ENCODE measurements around the gene UFSP1. TPM values are rescaled to one million over a fixed set of nuclear protein-coding genes. Genes with fewer than 3 reads are reported as not detected.
"Not testable (repeated sequence)": the region's sequence is repeated elsewhere in the genome, so short reads cannot be mapped to it uniquely, and the experiment has no call there.

The UFSP1 gene
- total RNA-seq, 6 donors from 2014 or later: 0.55 to 8.5 (median 4.8) TPM; not detected in 1

- TF ChIP-seq POLR2A (IDR thresholded peaks at IDR 0.05) (no peak), POLR2AphosphoS5 (IDR thresholded peaks at IDR 0.05) (no peak), EP300 (IDR thresholded peaks at IDR 0.05) (no peak), CTCF (IDR thresholded peaks at IDR 0.05) (no peak)
- no peak for ATAC-seq (ENCODE audit: low FRiP score in 2 of 2)
- Histone ChIP-seq H3K27ac (no peak overlapping the region), H3K9me3 (no peaks in the 10 kb centered on the region), H3K4me1 (peaks cover 10 to 23% (median 15%) of the 10 kb centered on the region in 4 donors), H3K27me3 (no peaks in the 10 kb centered on the region), H3K36me3 (peaks cover 0 to 46% (median 26%) of the 10 kb centered on the region in 4 donors), H3K4me3 (no peak overlapping the region)
- WGBS, 2 donors: 93 to 98% methylated on average over 6 to 16 of the region's 16 CpGs
- DNase-seq: no peak
These were observed 32.6 kb downstream of the UFSP1 start for GRCh38 chr7:100856871-100857282.

GRCh38 chr7:100855515-100855914 is 34.0 kb downstream of the UFSP1 start:
- DNase-seq (no peak), ATAC-seq (ENCODE audit: low FRiP score in 2 of 2) (no peak)
- WGBS, 2 donors: 94% methylated on average over 10 of the region's 10 CpGs
- Histone ChIP-seq H3K4me3 (no peak overlapping the region), H3K27me3 (no peaks in the 10 kb centered on the region), H3K27ac (no peak overlapping the region), H3K36me3 (peaks cover 0 to 32% (median 13%) of the 10 kb centered on the region in 4 donors), H3K4me1 (peaks cover 12 to 25% (median 18%) of the 10 kb centered on the region in 4 donors), H3K9me3 (no peaks in the 10 kb centered on the region)
- TF ChIP-seq POLR2AphosphoS5 (IDR thresholded peaks at IDR 0.05) (no peak), CTCF (IDR thresholded peaks at IDR 0.05) (no peak), EP300 (IDR thresholded peaks at IDR 0.05) (no peak), POLR2A (IDR thresholded peaks at IDR 0.05) (no peak)

- peaks cover 0 to 26% (median 7%) of the 10 kb centered on the region in 4 donors for H3K36me3 ChIP-seq
- ATAC-seq (ENCODE audit: low FRiP score in 2 of 2); DNase-seq; H3K9me3 ChIP-seq; H3K27me3 ChIP-seq; H3K27ac ChIP-seq; H3K4me3 ChIP-seq: not testable (repeated sequence)
- WGBS, 2 donors: 92 to 94% methylated on average over 9 of the region's 9 CpGs
- H3K4me1 ChIP-seq: peaks cover 12 to 25% (median 18%) of the 10 kb centered on the region in 4 donors
These were observed 34.6 kb downstream of the UFSP1 start for GRCh38 chr7:100854899-100855298.

GRCh38 chr7:100854146-100854895 is 35.2 kb downstream of the UFSP1 start:
- ATAC-seq (ENCODE audit: low FRiP score in 2 of 2) (no peak), DNase-seq (no peak)
- Histone ChIP-seq H3K4me3 (no peak overlapping the region), H3K36me3 (peaks cover 0 to 22% (median 5%) of the 10 kb centered on the region in 4 donors), H3K27me3 (no peaks in the 10 kb centered on the region), H3K9me3 (no peaks in the 10 kb centered on the region), H3K27ac (peak overlapping the region in 2 of 4 donors; percentile 59 to 89), H3K4me1 (peaks cover 12 to 25% (median 18%) of the 10 kb centered on the region in 4 donors)
- WGBS, 2 donors: 85 to 90% methylated on average over 11 to 14 of the region's 14 CpGs
- TF ChIP-seq POLR2AphosphoS5 (IDR thresholded peaks at IDR 0.05): no peak
- TF ChIP-seq EP300 (IDR thresholded peaks at IDR 0.05): no peak
- no peak for TF ChIP-seq CTCF (IDR thresholded peaks at IDR 0.05)
- no peak for TF ChIP-seq POLR2A (IDR thresholded peaks at IDR 0.05)

- WGBS, 2 donors: 1 to 15% methylated on average over 4 to 41 of the region's 71 CpGs
These were observed 37.3 kb downstream of the UFSP1 start, which contains the start of gene SLC12A9 for GRCh38 chr7:100852048-100852872. Gene SLC12A9 (plus strand): TSS chr7:100852713. CDS start chr7:100854198, 1,485 bp downstream.

More at GRCh38 chr7:100852048-100852872, 37.3 kb downstream of the UFSP1 start, which contains the start of gene SLC12A9:
- Histone ChIP-seq H3K4me3 (peak within 1 kb of the TSS; percentile 61 to 90 (median 79)), H3K27ac (peak within 1 kb of the TSS; percentile 59 to 89 (median 84)), H3K36me3 (peaks cover 0 to 11% (median 5%) of the 10 kb centered on the region in 4 donors), H3K9me3 (no peaks in the 10 kb centered on the region), H3K27me3 (no peaks in the 10 kb centered on the region), H3K4me1 (peaks cover 12 to 25% (median 18%) of the 10 kb centered on the region in 4 donors)
- TF ChIP-seq POLR2A (IDR thresholded peaks at IDR 0.05) (peak in 2 of 4 donors; percentile 15 to 63), EP300 (IDR thresholded peaks at IDR 0.05) (no peak), POLR2AphosphoS5 (IDR thresholded peaks at IDR 0.05) (peak in 1 of 2 donors; percentile 34), CTCF (IDR thresholded peaks at IDR 0.05) (peak; percentile 93 to 97 (median 96))
- DNase-seq: peak; percentile 92 to 98
- ATAC-seq (ENCODE audit: low FRiP score in 2 of 2): peak; percentile 99
